ENCODE data around the gene TBXAS1.

- no peak for TF ChIP-seq TAF1 (IDR thresholded peaks at IDR 0.05; ENCODE audit: low read depth)
- no peak for TF ChIP-seq MXI1 (conservative IDR thresholded peaks at IDR 0.05; ENCODE audit: poor library complexity, severe bottlenecking)
- TF ChIP-seq CTCF (IDR thresholded peaks at IDR 0.05; ENCODE audit: poor library complexity, severe bottlenecking) = no peak
Observed at GRCh38 chr7:139946533-139946932, 117.5 kb downstream of the TBXAS1 start.

All from neural cell (in vitro differentiated cells).